NCI-H146 treated with DMSO at 0.1 percent for 48 hours (cell line): ENCODE results near the gene ZNF426.

Source experiments
- DNase-seq: peaks from one replicate; lab custom pipeline; 2025; ENCODE audit not compliant: unreplicated experiment; lab: John Stamatoyannopoulos, UW

ZNF426 gene

GRCh38 chr19:9498183-9498902, 40.1 kb downstream of the ZNF426 start, which contains the start of gene ZNF560:
Gene ZNF560 (minus strand): TSS chr19:9498616. CDS start chr19:9475313, 23,303 bp downstream.
- DNase-seq, result no peak

DNA sequence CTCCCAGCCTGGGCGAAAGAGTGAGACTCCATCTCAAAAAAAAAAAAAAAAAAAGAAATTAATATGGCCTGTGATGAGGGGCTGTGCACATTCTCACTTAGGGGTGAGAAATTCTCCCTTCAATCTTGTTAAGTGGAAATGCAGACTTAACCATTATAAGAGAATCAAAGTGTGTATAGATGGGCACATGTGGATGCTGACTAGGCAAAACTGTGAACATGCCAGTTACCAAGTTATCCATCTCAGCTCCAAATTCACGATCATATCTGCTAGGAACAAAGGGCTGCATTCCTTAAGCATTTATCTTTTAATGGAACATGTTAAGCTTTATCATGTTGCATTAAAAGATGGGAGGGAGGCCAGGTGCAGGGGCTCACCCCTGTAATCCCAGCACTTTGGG, 44.3 kb downstream of the ZNF426 start:
- DNase-seq, result no peak

- DNase-seq, result no peak
Observed at GRCh38 chr19:9487016-9487415, 51.4 kb downstream of the ZNF426 start.

- DNase-seq, result no peak
Observed at GRCh38 chr19:9485140-9485539, 53.3 kb downstream of the ZNF426 start.

DNA sequence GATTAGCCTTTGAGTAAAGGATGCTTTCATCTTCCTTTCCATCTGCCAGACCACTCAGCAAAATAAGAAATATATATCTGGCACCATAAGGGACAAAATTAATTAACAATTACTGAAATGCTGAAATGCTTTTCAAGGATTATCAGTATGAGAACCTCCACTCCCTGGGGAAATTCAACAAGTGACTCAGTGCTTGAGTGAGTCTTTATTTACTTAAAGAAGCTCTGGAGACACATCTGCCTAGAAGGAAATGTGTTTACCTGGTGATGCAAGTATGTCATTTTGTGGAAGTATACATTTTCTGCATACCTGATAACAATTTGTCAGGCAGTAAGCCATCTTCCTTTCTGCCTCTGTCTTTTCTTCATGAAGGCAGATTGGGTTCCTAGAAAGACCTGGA, 63.5 kb downstream of the ZNF426 start:
- DNase-seq, result no peak
